ENCODE data around the gene ZSCAN22.
"Not testable (repeated sequence)": the region's sequence is repeated elsewhere in the genome, so short reads cannot be mapped to it uniquely, and the experiment has no call there.

Gene ZSCAN22

DNA sequence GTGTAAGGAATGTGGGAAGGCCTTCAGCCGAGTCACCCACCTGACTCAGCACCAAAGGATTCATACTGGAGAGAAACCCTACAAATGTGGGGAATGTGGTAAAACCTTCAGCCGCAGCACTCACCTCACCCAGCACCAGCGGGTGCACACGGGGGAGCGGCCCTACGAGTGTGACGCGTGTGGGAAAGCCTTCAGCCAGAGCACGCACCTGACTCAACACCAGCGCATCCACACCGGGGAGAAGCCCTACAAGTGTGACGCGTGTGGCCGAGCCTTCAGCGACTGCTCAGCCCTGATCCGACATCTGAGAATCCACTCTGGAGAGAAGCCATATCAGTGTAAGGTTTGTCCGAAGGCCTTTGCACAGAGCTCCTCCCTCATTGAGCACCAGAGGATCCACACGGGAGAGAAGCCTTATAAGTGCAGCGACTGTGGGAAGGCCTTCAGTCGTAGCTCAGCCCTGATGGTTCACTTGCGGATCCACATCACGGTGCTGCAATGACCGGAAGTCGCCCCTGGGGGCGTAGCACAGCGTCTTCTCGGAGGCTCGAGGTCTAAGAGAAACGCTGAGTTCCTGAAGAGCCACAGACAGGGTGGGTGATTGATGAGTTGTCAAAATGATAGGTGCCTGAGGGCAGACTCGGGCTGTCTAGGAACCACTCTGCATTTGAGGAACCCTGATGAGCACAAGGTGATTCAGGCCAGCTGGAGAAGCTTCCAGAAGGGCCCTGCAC is 12.2 kb downstream of the ZSCAN22 start:
- Histone ChIP-seq H3K27ac (ENCODE audit: poor library complexity, severe bottlenecking) (no peak overlapping the region), H3K27me3 (ENCODE audit: insufficient read depth, poor library complexity, severe bottlenecking) (no peaks in the 10 kb centered on the region), H3K4me3 (ENCODE audit: severe bottlenecking) (no peak overlapping the region), H3K4me1 (ENCODE audit: insufficient read depth, poor library complexity, severe bottlenecking) (no peaks in the 10 kb centered on the region), H3K9me3 (ENCODE audit: severe bottlenecking) (no peaks in the 10 kb centered on the region), H3K36me3 (ENCODE audit: low read depth) (peaks cover 6% of the 10 kb centered on the region)
- TF ChIP-seq, protein P1, sequence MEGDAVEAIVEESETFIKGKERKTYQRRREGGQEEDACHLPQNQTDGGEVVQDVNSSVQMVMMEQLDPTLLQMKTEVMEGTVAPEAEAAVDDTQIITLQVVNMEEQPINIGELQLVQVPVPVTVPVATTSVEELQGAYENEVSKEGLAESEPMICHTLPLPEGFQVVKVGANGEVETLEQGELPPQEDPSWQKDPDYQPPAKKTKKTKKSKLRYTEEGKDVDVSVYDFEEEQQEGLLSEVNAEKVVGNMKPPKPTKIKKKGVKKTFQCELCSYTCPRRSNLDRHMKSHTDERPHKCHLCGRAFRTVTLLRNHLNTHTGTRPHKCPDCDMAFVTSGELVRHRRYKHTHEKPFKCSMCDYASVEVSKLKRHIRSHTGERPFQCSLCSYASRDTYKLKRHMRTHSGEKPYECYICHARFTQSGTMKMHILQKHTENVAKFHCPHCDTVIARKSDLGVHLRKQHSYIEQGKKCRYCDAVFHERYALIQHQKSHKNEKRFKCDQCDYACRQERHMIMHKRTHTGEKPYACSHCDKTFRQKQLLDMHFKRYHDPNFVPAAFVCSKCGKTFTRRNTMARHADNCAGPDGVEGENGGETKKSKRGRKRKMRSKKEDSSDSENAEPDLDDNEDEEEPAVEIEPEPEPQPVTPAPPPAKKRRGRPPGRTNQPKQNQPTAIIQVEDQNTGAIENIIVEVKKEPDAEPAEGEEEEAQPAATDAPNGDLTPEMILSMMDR (IDR thresholded peaks at IDR 0.05; ENCODE audit: poor library complexity, severe bottlenecking) = no peak
- ATAC-seq (ENCODE audit: low read depth) (peak; percentile 45; the same call in 2 of the 3 replicates), DNase-seq (ENCODE audit: low spot score) (no peak)

DNA sequence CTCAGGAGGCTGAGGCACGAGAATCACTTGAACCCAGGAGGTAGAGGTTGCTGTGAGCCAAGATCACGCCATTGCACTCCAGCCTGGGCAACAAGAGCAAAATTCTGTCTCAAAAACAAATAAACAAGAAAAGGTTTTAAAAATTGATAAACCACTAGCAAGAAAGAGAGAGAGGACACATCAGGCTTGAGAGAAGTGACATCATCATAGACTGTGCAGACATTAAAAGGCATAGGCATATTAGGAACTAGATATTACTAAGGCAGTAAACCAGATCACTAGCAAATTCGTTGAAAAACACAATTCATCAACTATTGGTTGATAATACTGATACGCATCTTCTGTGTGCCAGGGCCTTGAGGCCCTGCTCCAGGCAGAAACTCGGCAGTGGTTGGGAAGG is 18.8 kb downstream of the ZSCAN22 start:
- H3K36me3 ChIP-seq (ENCODE audit: low read depth) = no peaks in the 10 kb centered on the region
- no peak overlapping the region for H3K4me3 ChIP-seq (ENCODE audit: severe bottlenecking)
- ATAC-seq (ENCODE audit: low read depth) = no peak

DNA sequence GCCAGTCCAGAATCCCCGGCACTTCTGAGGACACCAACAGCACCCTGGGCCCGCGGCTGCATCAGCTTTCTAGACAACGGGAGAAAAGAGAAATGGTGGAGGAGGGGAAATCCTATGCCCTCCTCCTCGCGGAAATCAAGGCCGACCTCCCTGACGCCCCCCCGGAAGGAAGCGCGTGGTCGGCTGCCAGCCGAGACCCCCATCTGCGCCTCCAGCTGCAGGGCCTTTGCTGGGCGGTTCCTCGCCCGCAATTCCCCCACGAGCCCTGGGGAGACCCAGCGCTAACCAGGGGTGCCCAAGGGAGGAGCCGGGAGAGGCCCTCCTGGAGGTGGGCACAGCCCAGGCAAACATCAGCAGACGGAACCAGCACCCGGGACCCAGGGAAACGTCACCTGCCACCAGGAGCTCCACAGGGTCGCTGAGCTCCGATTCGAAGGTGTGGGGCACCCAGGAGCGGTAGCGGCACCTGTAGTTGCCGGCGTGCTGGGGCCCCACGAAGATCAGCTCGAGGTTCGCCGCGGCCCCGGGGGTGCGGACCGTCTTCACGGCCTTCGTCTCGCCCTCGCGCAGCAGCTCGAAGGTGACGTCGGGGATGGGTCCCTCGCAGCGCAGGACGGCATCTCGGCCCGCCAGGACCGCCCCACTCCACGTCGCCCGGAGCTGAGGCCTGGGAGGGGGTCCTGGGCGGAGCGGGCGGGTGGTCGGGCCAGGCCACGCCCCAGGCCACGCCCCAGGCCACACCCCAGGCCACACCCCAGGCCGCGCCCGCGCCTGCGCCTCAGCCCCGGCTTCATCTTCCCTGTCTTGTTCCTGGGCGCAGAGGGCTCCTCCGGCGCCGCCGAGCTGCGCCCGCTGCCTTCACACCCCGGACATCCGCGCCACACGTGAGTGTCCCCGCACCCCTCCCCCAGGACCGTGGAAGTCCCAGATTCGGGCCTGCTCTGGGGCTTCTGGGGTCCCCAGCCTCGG is 20.5 kb downstream of the ZSCAN22 start:
- peaks cover 5% of the 10 kb centered on the region for H3K4me1 ChIP-seq (ENCODE audit: insufficient read depth, poor library complexity, severe bottlenecking)
- H3K36me3 ChIP-seq (ENCODE audit: low read depth) = no peaks in the 10 kb centered on the region
- TF ChIP-seq, protein P1 (IDR thresholded peaks at IDR 0.05; ENCODE audit: poor library complexity, severe bottlenecking) = no peak
- peak overlapping the region; percentile 12 for H3K27ac ChIP-seq (ENCODE audit: poor library complexity, severe bottlenecking)
- DNase-seq (ENCODE audit: low spot score) (no peak), ATAC-seq (ENCODE audit: low read depth) (peak; percentile 88)
- H3K4me3 ChIP-seq (ENCODE audit: severe bottlenecking) = peak overlapping the region; percentile 77
- H3K9me3 ChIP-seq (ENCODE audit: severe bottlenecking) = no peaks in the 10 kb centered on the region
- H3K27me3 ChIP-seq (ENCODE audit: insufficient read depth, poor library complexity, severe bottlenecking) = no peaks in the 10 kb centered on the region

More for the DNA sequence above, 18.8 kb downstream of the ZSCAN22 start:
- no peaks in the 10 kb centered on the region for H3K27me3 ChIP-seq (ENCODE audit: insufficient read depth, poor library complexity, severe bottlenecking)
- TF ChIP-seq, protein P1 (IDR thresholded peaks at IDR 0.05; ENCODE audit: poor library complexity, severe bottlenecking) = no peak
- no peak for DNase-seq (ENCODE audit: low spot score)
- no peak overlapping the region for H3K27ac ChIP-seq (ENCODE audit: poor library complexity, severe bottlenecking)
- H3K9me3 ChIP-seq (ENCODE audit: severe bottlenecking) = no peaks in the 10 kb centered on the region
- peaks cover 5% of the 10 kb centered on the region for H3K4me1 ChIP-seq (ENCODE audit: insufficient read depth, poor library complexity, severe bottlenecking)

DNA sequence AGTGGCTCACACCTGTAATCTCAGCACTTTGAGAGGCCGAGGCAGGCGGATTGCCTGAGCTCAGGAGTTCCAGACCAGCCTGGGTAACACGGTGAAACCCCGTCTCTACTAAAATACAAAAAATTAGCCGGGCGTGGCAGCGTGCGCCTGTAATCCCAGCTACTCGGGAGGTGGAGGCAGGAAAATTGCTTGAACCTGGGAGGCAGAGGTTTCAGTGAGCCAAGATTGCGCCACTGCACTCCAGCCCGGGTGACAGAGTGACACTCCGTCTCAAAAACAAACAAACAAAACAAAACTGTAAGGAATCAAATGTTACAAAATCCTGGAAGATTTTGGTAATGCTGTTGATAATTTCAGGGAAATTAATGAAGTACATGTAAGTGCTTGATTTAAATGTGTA is 21.3 kb downstream of the ZSCAN22 start:
- H3K36me3 ChIP-seq (ENCODE audit: low read depth); H3K4me1 ChIP-seq (ENCODE audit: insufficient read depth, poor library complexity, severe bottlenecking); DNase-seq (ENCODE audit: low spot score); H3K9me3 ChIP-seq (ENCODE audit: severe bottlenecking); H3K27me3 ChIP-seq (ENCODE audit: insufficient read depth, poor library complexity, severe bottlenecking): not testable (repeated sequence)
- Histone ChIP-seq H3K4me3 (ENCODE audit: severe bottlenecking) (peak overlapping the region; percentile 77), H3K27ac (ENCODE audit: poor library complexity, severe bottlenecking) (peak overlapping the region; percentile 12)
- peak; percentile 3; the same call in 1 of the 3 replicates for ATAC-seq (ENCODE audit: low read depth)

DNA sequence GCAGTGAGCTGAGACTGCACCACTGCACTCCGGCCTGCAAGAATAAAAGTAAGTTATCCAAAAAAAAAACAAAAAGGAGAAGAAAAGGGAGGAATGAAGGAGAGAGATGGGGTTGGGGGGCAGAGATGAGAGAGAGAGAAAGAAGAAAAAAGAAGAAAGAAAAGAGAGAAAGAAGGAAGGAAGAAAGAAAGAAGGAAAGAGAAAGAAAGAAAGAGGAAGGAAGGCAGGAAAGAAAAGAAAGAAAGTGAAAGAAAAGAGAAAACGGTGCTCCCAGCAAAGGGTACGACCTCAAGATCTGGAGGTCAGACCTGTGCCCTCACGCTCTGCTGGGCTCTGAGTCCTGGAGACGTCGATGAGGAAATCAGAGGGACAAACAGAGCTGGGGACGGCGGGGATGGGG is 22.8 kb downstream of the ZSCAN22 start:
- H3K27ac ChIP-seq (ENCODE audit: poor library complexity, severe bottlenecking) = no peak overlapping the region
- H3K4me1 ChIP-seq (ENCODE audit: insufficient read depth, poor library complexity, severe bottlenecking) = peaks cover 5% of the 10 kb centered on the region
- no peaks in the 10 kb centered on the region for H3K9me3 ChIP-seq (ENCODE audit: severe bottlenecking)
- ATAC-seq (ENCODE audit: low read depth) (no peak), DNase-seq (ENCODE audit: low spot score) (no peak)
- H3K36me3 ChIP-seq (ENCODE audit: low read depth) = no peaks in the 10 kb centered on the region
- TF ChIP-seq, protein P1 (IDR thresholded peaks at IDR 0.05; ENCODE audit: poor library complexity, severe bottlenecking) = no peak
- H3K4me3 ChIP-seq (ENCODE audit: severe bottlenecking) = no peak overlapping the region
- H3K27me3 ChIP-seq (ENCODE audit: insufficient read depth, poor library complexity, severe bottlenecking) = no peaks in the 10 kb centered on the region
